ENCODE results near the gene UBAP2. TPM values are rescaled to one million over a fixed set of nuclear protein-coding genes. Genes with fewer than 3 reads are reported as not detected.
"Not testable (repeated sequence)": the region's sequence is repeated elsewhere in the genome, so short reads cannot be mapped to it uniquely, and the experiment has no call there.

The UBAP2 gene
- total and polyA plus RNA-seq, 8 donors: 28.2 to 40.3 (median 36.3) TPM

- Histone ChIP-seq H3K36me3 (peaks cover 0 to 41% of the 10 kb centered on the region in 2 donors), H3K9me3 (no peaks in the 10 kb centered on the region), H3K27ac (no peak overlapping the region), H3K4me1 (no peaks in the 10 kb centered on the region), H3K4me3 (no peak overlapping the region), H3K27me3 (no peaks in the 10 kb centered on the region)
- ATAC-seq: no peak
- DNase-seq: no peak
- intact Hi-C loops (cut with DNase I): no loop called here
- TF ChIP-seq CTCF (IDR thresholded peaks at IDR 0.05): no peak
Measured at GRCh38 chr9:33976414-33976813, 72.3 kb downstream of the UBAP2 start.

GRCh38 chr9:33972698-33973097, 76.0 kb downstream of the UBAP2 start:
- ATAC-seq (no peak), DNase-seq (no peak)
- H3K27ac ChIP-seq: no peak overlapping the region
- no peak for TF ChIP-seq CTCF (IDR thresholded peaks at IDR 0.05)
- H3K27me3 ChIP-seq: no peaks in the 10 kb centered on the region
- no peak overlapping the region for H3K4me3 ChIP-seq
- peaks cover 0 to 36% of the 10 kb centered on the region in 2 donors for H3K36me3 ChIP-seq
- no peaks in the 10 kb centered on the region for H3K9me3 ChIP-seq
- no peaks in the 10 kb centered on the region for H3K4me1 ChIP-seq
- intact Hi-C loops (cut with DNase I): no loop called here

- no peak for TF ChIP-seq CTCF (IDR thresholded peaks at IDR 0.05)
- Histone ChIP-seq H3K4me1 (no peaks in the 10 kb centered on the region), H3K4me3 (no peak overlapping the region), H3K27ac (no peak overlapping the region), H3K27me3 (no peaks in the 10 kb centered on the region), H3K36me3 (peaks cover 0 to 28% of the 10 kb centered on the region in 2 donors), H3K9me3 (no peaks in the 10 kb centered on the region)
- ATAC-seq (no peak), DNase-seq (no peak)
- intact Hi-C loops (cut with DNase I): no loop called here
Measured at GRCh38 chr9:33964086-33964768, 84.5 kb downstream of the UBAP2 start.

- DNase-seq; intact Hi-C loops (cut with DNase I); H3K27me3 ChIP-seq; H3K4me1 ChIP-seq; H3K27ac ChIP-seq; ATAC-seq; H3K9me3 ChIP-seq; H3K4me3 ChIP-seq: not testable (repeated sequence)
- peaks cover 0 to 43% of the 10 kb centered on the region in 2 donors for H3K36me3 ChIP-seq
Measured at GRCh38 chr9:33962468-33962867, 86.2 kb downstream of the UBAP2 start.

GRCh38 chr9:33959725-33960124, 89.0 kb downstream of the UBAP2 start:
- no peak for TF ChIP-seq CTCF (IDR thresholded peaks at IDR 0.05)
- H3K36me3 ChIP-seq: peaks cover 0 to 61% of the 10 kb centered on the region in 2 donors
- no peaks in the 10 kb centered on the region for H3K27me3 ChIP-seq
- intact Hi-C loops (cut with DNase I): no loop called here
- H3K4me3 ChIP-seq: no peak overlapping the region
- H3K4me1 ChIP-seq: no peaks in the 10 kb centered on the region
- ATAC-seq: no peak
- no peak overlapping the region for H3K27ac ChIP-seq
- H3K9me3 ChIP-seq: no peaks in the 10 kb centered on the region
- no peak for DNase-seq

- TF ChIP-seq CTCF (IDR thresholded peaks at IDR 0.05): no peak
- Histone ChIP-seq H3K27ac (no peak overlapping the region), H3K27me3 (no peaks in the 10 kb centered on the region), H3K9me3 (no peaks in the 10 kb centered on the region), H3K36me3 (peaks cover 0 to 79% of the 10 kb centered on the region in 2 donors), H3K4me1 (peaks cover 0 to 5% of the 10 kb centered on the region in 2 donors), H3K4me3 (no peak overlapping the region)
- intact Hi-C loops (cut with DNase I): no loop called here
- ATAC-seq (no peak), DNase-seq (no peak)
Measured at GRCh38 chr9:33956544-33956943, 92.1 kb downstream of the UBAP2 start.
